GM18517 (cell line): Measurements from ENCODE around the gene AGTPBP1.
"Not testable (repeated sequence)": the region's sequence is repeated elsewhere in the genome, so short reads cannot be mapped to it uniquely, and the experiment has no call there.

ENCODE experiments used
- ATAC-seq: cut with Tn5 transposase; IDR thresholded peaks from one replicate; pipeline ENCODE4 v1.9.1; 2021; ENCODE audit warnings: mild to moderate bottlenecking, moderate library complexity; ENCODE audit not compliant: unreplicated experiment

The AGTPBP1 gene

GRCh38 chr9:85631809-85632208 is 109.9 kb downstream of the AGTPBP1 start:
- ATAC-seq: no peak

- no peak for ATAC-seq
Observed at GRCh38 chr9:85630676-85631075, 111.1 kb downstream of the AGTPBP1 start.

DNA sequence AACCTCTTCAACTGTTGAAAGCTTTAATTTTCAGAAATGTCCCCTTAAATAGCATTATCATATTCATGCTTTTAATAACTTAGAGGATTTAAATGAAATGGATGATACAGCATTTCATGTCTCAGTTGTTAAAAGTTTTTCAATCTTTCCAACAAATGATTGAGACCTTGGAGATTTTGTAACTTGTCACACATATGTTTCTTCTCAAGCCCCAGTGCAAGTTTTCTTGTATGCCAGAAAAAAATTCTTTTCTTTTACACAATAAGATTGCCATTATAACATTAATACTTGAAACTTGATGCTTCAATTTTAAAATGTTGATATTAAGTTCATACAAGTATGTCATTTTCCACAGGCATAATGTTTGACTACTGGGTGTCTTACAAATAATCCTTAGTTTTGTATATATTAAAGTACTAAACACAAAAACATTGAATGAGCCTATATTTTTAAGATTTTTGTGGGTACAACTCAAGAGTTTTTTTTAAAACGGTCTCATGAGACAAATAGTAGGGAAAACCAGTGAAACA is 124.5 kb downstream of the AGTPBP1 start:
- ATAC-seq: no peak

DNA sequence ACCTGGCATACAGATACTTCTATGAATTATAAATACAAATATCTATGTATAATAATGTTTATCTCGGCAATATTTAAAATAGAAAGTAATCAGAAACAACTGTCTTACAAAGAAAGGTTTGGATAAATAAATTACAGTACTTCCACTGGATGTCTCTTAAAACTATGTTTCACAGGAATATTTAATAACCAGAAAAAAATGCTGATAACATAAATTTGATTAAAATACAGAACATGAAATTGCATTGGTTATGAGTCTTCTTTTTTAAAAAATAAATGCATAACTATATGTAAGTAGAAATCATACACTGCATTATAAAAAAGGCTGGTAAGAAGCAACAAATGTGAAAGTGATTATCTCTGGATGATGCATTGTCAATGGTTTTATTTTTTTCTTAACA is 126.0 kb downstream of the AGTPBP1 start:
- ATAC-seq: no peak

DNA sequence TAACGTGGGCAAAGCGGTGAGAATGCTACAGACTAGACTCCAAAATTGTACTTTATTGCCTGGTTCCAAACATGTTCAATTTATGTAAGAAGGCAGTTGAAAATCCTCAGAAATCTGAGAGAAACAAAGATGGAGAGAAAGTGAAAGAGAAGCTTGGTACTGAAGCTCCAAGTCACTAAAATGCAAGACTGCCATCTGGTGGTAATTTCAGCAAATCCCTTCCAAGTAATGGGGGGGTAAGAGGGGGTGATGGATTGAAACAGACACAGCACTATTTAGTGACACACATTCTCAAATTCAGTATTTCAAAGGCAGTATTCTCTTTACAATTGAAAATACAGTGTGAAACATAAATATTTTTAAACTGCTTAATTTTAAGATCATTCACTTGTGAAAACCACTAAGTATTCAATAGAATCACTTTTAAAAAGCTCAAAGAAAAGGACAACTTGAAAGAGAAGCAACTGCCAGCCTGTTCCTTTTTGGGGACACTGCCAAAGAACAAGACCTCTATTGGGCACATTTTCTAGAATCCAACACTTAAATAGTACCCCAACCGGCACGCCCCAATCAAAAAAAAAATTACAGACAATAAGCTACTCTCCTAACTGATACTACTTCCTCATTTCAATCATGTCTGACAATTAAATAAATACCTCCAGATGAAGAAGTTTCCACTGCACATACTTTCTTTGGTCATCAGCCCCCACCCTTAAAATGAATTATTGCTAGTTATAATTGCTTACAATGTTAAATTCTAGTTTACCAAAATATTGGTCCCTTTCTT is 131.5 kb downstream of the AGTPBP1 start:
- peak; percentile 89 for ATAC-seq

DNA sequence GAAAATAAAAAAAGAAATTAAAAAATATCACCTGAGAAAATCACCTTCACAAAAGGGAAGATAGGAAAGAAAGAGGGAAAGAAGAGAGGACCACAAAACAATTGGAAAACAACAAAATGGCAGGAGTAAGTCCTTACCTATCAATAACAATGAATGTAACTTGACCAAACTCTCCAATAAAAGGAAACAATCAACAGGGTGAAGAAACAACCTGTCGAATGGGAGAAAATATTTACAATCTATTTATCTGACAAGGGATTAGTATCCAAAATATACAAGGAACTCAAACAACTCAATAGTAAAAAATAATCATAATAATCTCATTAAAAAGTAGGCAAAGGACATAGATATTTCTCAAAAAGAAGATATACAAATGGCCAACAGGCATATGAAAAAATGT is 135.8 kb downstream of the AGTPBP1 start:
- no peak for ATAC-seq

GRCh38 chr9:85603936-85604335 is 137.8 kb downstream of the AGTPBP1 start:
- ATAC-seq: no peak

DNA sequence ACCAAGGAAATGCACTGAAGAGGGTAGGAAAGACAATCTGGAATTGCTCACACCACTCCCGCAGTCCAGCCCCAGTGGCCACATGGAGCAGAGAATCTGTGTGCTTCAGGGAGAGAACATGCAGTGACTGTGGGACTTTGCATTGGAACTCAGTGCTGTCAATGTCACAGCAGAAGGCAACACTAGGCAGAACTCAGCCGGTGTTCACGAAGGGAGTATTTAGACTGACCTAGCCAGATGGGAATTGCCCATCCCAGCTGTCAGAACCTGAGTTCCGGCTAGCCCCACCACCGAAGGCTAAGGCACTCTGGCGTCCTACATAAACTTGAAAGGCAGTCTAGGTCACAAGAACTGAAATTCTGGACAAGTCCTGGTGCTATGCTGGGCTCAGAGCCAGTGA is 139.0 kb downstream of the AGTPBP1 start:
- ATAC-seq: no peak

GRCh38 chr9:85600675-85601263 is 141.0 kb downstream of the AGTPBP1 start:
- no peak for ATAC-seq

DNA sequence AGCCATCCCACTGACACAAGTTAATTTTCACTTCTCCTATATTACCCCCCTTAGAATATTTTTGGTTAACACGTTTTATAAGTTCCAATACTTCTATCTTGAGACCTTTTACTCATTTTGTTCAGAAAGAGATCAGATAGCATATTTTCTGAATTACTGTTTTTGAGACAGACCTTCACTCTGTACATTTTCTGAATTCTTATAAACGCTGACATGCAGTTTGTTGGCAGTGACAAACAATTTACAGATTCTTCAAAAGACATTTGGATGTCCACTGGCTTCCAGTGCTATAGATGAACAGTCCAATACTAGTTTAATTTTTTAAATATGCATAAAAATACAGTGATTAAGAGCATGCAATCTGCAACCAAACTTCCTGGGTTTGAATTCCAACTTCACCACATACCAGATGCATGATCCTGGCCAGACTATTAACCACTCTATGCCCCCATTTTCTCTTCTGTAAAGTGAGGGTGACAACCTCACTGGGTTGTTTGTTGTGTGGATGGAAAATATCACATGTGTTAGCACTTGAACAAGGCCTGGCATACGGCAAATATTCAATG is 142.1 kb downstream of the AGTPBP1 start:
- ATAC-seq: no peak

DNA sequence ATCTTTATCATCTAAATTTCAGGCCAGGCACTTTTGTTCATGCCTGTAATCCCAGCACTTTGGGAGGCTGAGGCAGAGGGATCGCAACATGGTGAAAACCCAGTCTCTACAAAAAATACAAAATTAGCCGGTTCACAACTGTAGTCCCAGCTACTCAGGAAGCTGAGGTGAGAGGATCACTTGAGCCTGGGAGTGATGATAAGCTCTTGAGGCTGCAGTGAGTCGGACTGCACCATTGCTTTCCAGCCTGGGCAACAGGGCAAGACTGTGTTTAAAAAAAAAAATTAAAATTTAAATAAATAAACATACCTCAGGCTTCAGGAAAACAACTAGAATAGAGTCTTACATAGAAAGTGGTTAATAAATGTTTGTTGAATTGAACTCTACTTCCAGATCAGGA is 147.4 kb downstream of the AGTPBP1 start:
- no peak for ATAC-seq

DNA sequence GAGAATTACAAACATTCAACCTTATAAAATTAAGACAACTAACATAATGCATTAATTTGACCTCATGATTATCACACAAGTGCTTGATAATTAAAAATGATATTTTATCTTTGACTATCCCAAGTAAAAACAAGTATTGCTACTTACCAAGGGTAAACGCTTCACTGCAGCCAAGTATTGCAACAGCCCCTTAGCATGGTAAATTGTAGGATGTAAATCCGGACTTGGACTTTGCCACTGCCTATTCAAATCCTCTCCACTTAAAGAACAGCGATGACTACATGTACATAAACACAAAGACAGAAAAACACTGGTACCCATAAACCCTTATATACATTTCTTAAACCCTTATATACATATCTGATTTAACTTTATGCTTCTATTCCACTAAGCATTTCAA is 155.1 kb downstream of the AGTPBP1 start:
- ATAC-seq: no peak

GRCh38 chr9:85577353-85577952 is 164.3 kb downstream of the AGTPBP1 start:
- ATAC-seq: no peak

DNA sequence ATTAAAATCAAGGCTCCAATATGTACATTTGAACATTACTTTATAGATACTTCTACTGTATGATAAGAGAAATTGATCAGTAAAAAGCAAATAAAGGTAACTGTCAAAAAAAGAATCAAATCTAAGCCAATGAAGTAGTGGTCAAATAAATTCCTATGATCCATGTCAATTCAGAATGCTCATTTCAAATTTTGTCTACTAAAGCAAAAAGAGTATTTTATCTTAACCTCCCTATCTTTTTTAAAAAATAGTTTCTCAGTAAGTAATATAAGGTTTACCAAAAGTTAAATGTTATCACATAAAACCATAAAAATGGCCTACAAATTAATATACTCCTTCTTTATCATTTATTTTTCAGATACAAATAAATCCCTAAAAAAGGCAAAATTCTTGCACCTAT is 165.9 kb downstream of the AGTPBP1 start:
- no peak for ATAC-seq

- ATAC-seq: not testable (repeated sequence)
Observed at GRCh38 chr9:85573546-85573945, 168.2 kb downstream of the AGTPBP1 start.

DNA sequence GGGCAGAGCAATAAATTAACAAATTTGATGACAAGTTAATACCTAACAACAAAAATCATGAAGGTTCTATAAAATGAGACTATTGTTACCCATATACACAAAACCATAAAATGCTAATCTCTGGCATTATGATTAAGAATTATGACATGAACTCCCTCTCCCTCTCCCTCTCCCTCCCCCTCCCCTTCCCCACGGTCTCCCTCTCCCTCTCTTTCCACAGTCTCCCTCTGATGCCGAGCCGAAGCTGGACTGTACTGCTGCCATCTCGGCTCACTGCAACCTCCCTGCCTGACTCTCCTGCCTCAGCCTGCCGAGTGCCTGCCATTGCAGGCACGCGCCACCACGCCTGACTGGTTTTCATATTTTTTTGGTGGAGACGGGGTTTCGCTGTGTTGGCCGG is 168.8 kb downstream of the AGTPBP1 start:
- ATAC-seq: not testable (repeated sequence)

DNA sequence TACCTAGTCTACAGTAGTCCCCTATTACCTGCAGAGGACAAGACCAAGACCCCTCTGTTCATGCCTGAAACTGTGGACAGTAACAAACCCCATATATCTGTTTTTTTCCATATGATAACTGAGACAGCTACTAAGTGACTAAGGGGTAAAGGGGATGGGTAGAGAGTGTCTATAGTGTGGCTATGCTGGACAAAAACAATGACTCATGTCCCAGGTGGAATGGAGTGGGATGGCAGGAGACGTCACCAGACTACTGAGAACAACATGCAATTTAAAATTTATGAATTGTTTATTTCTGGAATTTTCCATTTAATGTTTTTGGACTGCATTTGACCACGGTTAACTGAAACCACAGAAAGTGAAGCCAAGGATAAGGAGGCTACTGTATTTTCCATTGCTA is 171.8 kb downstream of the AGTPBP1 start:
- ATAC-seq: no peak

DNA sequence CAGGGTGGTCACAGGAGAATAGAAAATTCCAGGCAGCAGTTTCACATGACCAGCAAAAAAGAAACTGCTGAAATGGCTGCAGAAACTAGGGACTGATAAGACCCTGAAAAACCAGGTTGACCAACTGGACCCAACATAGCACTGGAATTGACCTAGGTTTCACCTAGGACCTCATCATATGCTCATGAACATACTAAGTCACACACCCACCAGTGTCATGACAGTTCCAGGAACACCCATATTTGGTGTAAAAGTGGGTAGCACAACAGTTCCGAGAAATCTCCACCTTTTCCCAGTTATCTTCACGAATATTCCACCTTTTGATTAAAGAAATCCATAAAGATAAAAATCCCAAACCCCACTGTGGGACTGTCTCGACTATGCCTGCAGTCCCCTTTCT is 182.2 kb downstream of the AGTPBP1 start:
- ATAC-seq: no peak

DNA sequence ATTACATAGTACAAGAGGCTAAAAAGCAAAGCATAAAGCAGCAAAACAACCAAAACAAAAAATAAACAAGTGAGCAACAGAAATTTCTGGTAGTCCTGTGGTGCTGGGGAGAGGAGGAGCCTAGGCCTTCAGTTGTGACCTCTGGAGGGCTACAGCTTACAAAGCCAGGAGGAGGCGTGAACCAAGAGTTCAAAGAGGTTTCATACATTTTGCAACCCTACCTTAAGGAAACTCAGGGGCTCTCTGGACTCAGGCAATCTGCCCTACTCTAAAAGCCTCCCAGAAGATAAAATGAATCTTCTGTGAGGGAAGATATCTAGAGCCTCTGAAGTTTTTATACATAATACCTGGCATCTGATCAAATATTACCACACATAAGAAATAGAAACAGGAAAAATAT is 187.4 kb downstream of the AGTPBP1 start:
- ATAC-seq: no peak

DNA sequence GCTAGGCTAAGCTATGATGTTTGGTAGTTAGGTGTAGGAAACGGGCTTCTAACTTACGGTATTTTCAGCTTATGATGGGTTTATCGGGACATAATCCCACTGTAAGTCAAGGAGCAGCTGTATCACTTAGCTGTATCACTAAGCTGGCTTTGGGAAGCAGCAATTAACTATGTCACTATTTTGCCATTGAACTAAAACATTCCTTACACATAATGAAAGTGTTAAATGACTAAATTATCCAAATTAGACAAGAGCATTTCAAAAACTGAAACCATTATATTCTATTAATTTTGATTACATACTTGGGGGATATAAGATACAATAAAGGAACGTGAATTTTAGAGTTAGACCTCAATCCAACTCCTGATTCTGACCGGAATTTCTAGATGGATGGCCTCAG is 188.3 kb downstream of the AGTPBP1 start:
- ATAC-seq: no peak

DNA sequence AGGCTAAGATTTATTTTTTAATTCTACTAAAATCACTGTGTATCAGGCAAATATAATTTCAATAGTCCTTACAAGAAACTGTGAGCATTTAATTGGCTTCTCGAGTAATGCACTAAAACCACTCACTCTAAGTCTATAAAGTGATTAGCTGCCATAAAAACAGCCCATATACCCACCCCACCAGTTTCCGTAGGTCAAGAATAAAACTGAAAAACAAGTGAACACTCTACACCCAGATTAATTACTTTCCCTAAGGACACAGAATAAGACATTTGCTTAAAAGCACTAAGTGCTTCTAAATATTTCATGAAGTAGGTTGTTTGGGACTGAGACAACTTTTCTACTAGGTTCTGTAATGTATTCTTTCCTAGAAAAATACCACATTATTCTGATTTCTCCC is 194.2 kb downstream of the AGTPBP1 start:
- no peak for ATAC-seq

DNA sequence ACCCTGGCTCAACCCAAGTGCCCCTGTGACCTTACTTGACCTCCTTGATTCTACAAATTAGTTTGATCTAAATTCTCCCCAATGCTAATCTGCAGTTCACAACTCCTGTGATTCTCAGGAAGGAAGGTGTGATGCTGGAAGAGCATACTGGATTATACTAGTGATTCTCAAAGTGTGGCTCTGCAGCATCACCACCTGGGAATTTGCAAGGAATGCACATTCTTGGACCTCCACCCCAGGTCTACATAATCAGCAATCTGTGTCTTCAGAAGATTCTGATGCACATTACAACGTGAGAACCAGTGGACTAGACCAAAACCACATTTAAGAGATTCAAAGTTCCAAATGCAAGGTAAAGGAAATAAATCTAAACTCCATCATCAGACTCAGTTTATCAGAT is 198.6 kb downstream of the AGTPBP1 start:
- ATAC-seq: no peak
